Fibroblast of pulmonary artery (primary cell): ENCODE results near the gene MED29.

Experiments
- DNase-seq: peaks from one replicate; pipeline ENCODE4 v3.0.0-alpha.2; 2010; ENCODE audit warnings: low read depth
- H3K4me3 ChIP-seq: replicated peaks from 2 replicates; pipeline ENCODE4 v1.5.1; 2011; ENCODE audit warnings: low read depth, mild to moderate bottlenecking, control low read depth, low read length, moderate library complexity
- CTCF ChIP-seq: IDR thresholded peaks from 2 replicates; pipeline ENCODE4 v1.5.1; 2011; ENCODE audit warnings: mild to moderate bottlenecking, control low read depth, low read length, inconsistent platforms; ENCODE audit errors: missing control alignments

The MED29 gene

GRCh38 chr19:39390751-39391437, at the start of gene MED29, which contains the start of gene PAF1:
TSS of gene MED29 (plus strand) at chr19:39391378. CDS start at chr19:39391423, 45 bp downstream.
TSS of gene PAF1 (minus strand) at chr19:39391106. CDS start at chr19:39390864, 242 bp downstream.
- DNase-seq, result peak; percentile 100
- peak within 1 kb of the TSS; percentile 99 for H3K4me3 ChIP-seq
- TF ChIP-seq CTCF, result no peak

- peak within 1 kb of the TSS; percentile 97 for H3K4me3 ChIP-seq
- peak; percentile 98 for DNase-seq
- peak; percentile 50 for TF ChIP-seq CTCF
These were observed 49.2 kb upstream of the MED29 start, which contains the start of gene SAMD4B for GRCh38 chr19:39341719-39342604. TSS of gene SAMD4B (plus strand) at chr19:39342421. CDS start at chr19:39356894, 14,473 bp downstream.

GRCh38 chr19:39342647-39343305, 48.4 kb upstream of the MED29 start:
- peak overlapping the region; percentile 80 for H3K4me3 ChIP-seq
- no peak for DNase-seq
- TF ChIP-seq CTCF, result no peak

- TF ChIP-seq CTCF, result no peak
- no peak overlapping the region for H3K4me3 ChIP-seq
- DNase-seq, result no peak
These were observed 45.2 kb upstream of the MED29 start for GRCh38 chr19:39345956-39346355.

- TF ChIP-seq CTCF, result no peak
- H3K4me3 ChIP-seq, result no peak overlapping the region
- DNase-seq, result no peak
These were observed 43.6 kb upstream of the MED29 start for GRCh38 chr19:39347332-39348164.

- no peak for DNase-seq
- no peak for TF ChIP-seq CTCF
- no peak overlapping the region for H3K4me3 ChIP-seq
These were observed 41.9 kb upstream of the MED29 start for GRCh38 chr19:39349326-39349725.
